ENCODE data around the gene GART. TPM values are rescaled to one million over a fixed set of nuclear protein-coding genes. Genes with fewer than 3 reads are reported as not detected.

GART gene
- total and polyA plus RNA-seq, 10 of the 15 experiments (the other 5 are each of a cell fraction or from before 2014, with no cell fraction given), result 44.7 to 178 (median 106) TPM

- in situ Hi-C loops (cut with MboI), result no loop called here
- TF ChIP-seq RB1 (IDR thresholded peaks at IDR 0.05; ENCODE audit: borderline replicate concordance), result no peak
- TF ChIP-seq CTCF (IDR thresholded peaks at IDR 0.05 in 2 of 3, conservative IDR thresholded peaks at IDR 0.05 in 1 of 3; ENCODE audit: control insufficient read depth in 2 of 3, extremely low read depth in 1 of 3, insufficient read depth in 1 of 3, low read depth in 3 of 3, low read length in 3 of 3), result no peak
- TF ChIP-seq, protein P1, sequence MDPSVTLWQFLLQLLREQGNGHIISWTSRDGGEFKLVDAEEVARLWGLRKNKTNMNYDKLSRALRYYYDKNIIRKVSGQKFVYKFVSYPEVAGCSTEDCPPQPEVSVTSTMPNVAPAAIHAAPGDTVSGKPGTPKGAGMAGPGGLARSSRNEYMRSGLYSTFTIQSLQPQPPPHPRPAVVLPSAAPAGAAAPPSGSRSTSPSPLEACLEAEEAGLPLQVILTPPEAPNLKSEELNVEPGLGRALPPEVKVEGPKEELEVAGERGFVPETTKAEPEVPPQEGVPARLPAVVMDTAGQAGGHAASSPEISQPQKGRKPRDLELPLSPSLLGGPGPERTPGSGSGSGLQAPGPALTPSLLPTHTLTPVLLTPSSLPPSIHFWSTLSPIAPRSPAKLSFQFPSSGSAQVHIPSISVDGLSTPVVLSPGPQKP (IDR thresholded peaks at IDR 0.05; ENCODE audit: low read depth, low read length), result no peak
- TF ChIP-seq EGR1 (IDR thresholded peaks at IDR 0.05; ENCODE audit: borderline replicate concordance in 1 of 2, low read depth in 2 of 2, low read length in 2 of 2), result no peak
- no peak for TF ChIP-seq E4F1 (IDR thresholded peaks at IDR 0.05; ENCODE audit: borderline replicate concordance, partially characterized antibody)
- TF ChIP-seq FOS (IDR thresholded peaks at IDR 0.05; ENCODE audit: borderline replicate concordance, extremely low read depth, insufficient read length), result no peak
- TF ChIP-seq EP300 (IDR thresholded peaks at IDR 0.05; ENCODE audit: borderline replicate concordance in 1 of 2, control insufficient read depth in 1 of 2, low read depth in 2 of 2, low read length in 2 of 2), result no peak
- no peak for TF ChIP-seq WRNIP1 (IDR thresholded peaks at IDR 0.05; ENCODE audit: borderline replicate concordance, low read depth, low read length)
- TF ChIP-seq BCLAF1 (IDR thresholded peaks at IDR 0.05), result no peak
- TF ChIP-seq CBFB (IDR thresholded peaks at IDR 0.05; ENCODE audit: low read depth), result no peak
- TF ChIP-seq ZSCAN29 (IDR thresholded peaks at IDR 0.05), result no peak
Measured at GRCh38 chr21:33490991-33491372, 50.9 kb downstream of the GART start.

More at GRCh38 chr21:33490991-33491372, 50.9 kb downstream of the GART start:
- CTCF ChIA-PET, result interaction anchor here (1.4 to 1.6 kb wide), 5 partner anchors 10 to 294 kb away, joined by 3 to 21 read pairs (median 5); partner anchors contain the start of gene TMEM50B
- intact Hi-C loops (cut with micrococcal nuclease; ENCODE audit: unreplicated experiment), result no loop called here
- FAIRE-seq (peak; percentile 44), ATAC-seq (peak; percentile 8; the same call in 2 of the 3 replicates), DNase-seq (ENCODE audit: low read depth, low spot score) (no peak)
- Histone ChIP-seq H3K27me3 (replicated peaks in 1 of 2; ENCODE audit: control insufficient read depth in 2 of 2, insufficient read depth in 2 of 2, low read length in 1 of 2) (no peaks in the 10 kb centered on the region), H3K4me3 (peak overlapping the region; percentile 68), H4K20me1 (ENCODE audit: control insufficient read depth, insufficient read depth) (no peaks in the 10 kb centered on the region), H3K27ac (ENCODE audit: control insufficient read depth, insufficient read depth) (no peak overlapping the region), H3K4me1 (ENCODE audit: control insufficient read depth, insufficient read depth, low read length) (no peaks in the 10 kb centered on the region), H3K9ac (ENCODE audit: control insufficient read depth, insufficient read depth, low read length) (peak overlapping the region; percentile 62), H3K9me3 (replicated peaks; ENCODE audit: control insufficient read depth, insufficient read depth, low read length) (no peaks in the 10 kb centered on the region), H3K36me3 (ENCODE audit: control insufficient read depth in 2 of 2, insufficient read depth in 2 of 2, low read length in 1 of 2) (no peaks in the 10 kb centered on the region), H3K79me2 (ENCODE audit: control insufficient read depth, insufficient read depth, low read length) (no peaks in the 10 kb centered on the region), H3K4me2 (ENCODE audit: control insufficient read depth, insufficient read depth) (peak overlapping the region; percentile 99), H2AFZ (ENCODE audit: control insufficient read depth, low read depth, low read length) (peak overlapping the region; percentile 100)
- RAD21 ChIA-PET (ENCODE audit: unreplicated experiment), result interaction anchor here (0.8 to 1.6 kb wide), 7 partner anchors 11 to 890 kb away, joined by 3 to 23 read pairs (median 5); partner anchors contain the start of genes DONSON, SON and TMEM50B
- BruUV-seq (replicated peaks), result no TSS peak
- under 1% methylated on average over 12 of the region's 12 CpGs for WGBS (ENCODE audit: insufficient coverage, insufficient replicate concordance, low lambda C conversion rate, missing lambda C conversion rate)
- SMC1A ChIA-PET (ENCODE audit: uncharacterized antibody, unreplicated experiment), result interaction anchor here (0.6 to 1.8 kb wide), 6 partner anchors 10 to 1380 kb away, joined by 3 to 17 read pairs (median 4); partner anchors contain the start of gene TMEM50B
- POLR2A ChIA-PET, result interaction anchor here (0.5 to 2.1 kb wide), 8 partner anchors 9 to 659 kb away, joined by 3 to 26 read pairs (median 5); partner anchors contain the start of genes DONSON, GART, SON and TMEM50B

Data from GM12878 (cell line).